Smooth muscle cell (in vitro differentiated cells): ENCODE measurements around the gene CFAP73. TPM values are rescaled to one million over a fixed set of nuclear protein-coding genes. Genes with fewer than 3 reads are reported as not detected.

ENCODE experiments used
- DNase-seq: peaks from one replicate; lab custom pipeline; 2025; ENCODE audit not compliant: unreplicated experiment; lab: John Stamatoyannopoulos, UW
- H2AFZ ChIP-seq: fragments of 200-600 bp; sonication (generic); 2 replicates; pipeline ENCODE4 v1.6.0; 2016; ENCODE audit warnings: antibody characterized with exemption, low read depth, mild to moderate bottlenecking
- H3F3A ChIP-seq: fragments of 200-600 bp; sonication (generic); 2 replicates; pipeline ENCODE4 v1.6.0; 2017; ENCODE audit warnings: antibody characterized with exemption, low read depth
- H3K27ac ChIP-seq: fragments of 200-600 bp; sonication (generic); 2 replicates; pipeline ENCODE4 v1.5.1; 2016; ENCODE audit warnings: low read depth, mild to moderate bottlenecking
- H3K27me3 ChIP-seq: fragments of 200-600 bp; sonication (generic); 2 replicates; pipeline ENCODE4 v1.6.1; 2016; ENCODE audit warnings: low read depth, mild to moderate bottlenecking
- H3K36me3 ChIP-seq: fragments of 200-600 bp; sonication (generic); 2 replicates; pipeline ENCODE4 v1.5.1; 2016; ENCODE audit warnings: low read depth
- H3K4me1 ChIP-seq: fragments of 200-600 bp; sonication (generic); 2 replicates; pipeline ENCODE4 v1.5.1; 2016; ENCODE audit warnings: low read depth
- H3K4me2 ChIP-seq: fragments of 200-600 bp; sonication (generic); 2 replicates; pipeline ENCODE4 v1.6.0; 2016; ENCODE audit warnings: mild to moderate bottlenecking
- H3K4me3 ChIP-seq: fragments of 200-600 bp; sonication (generic); 2 replicates; pipeline ENCODE4 v1.5.1; 2016; ENCODE audit warnings: mild to moderate bottlenecking
- H3K79me2 ChIP-seq: fragments of 200-600 bp; sonication (generic); 2 replicates; pipeline ENCODE4 v1.6.0; 2016; ENCODE audit warnings: low read depth, mild to moderate bottlenecking
- H3K9ac ChIP-seq: fragments of 200-600 bp; sonication (generic); 2 replicates; pipeline ENCODE4 v1.6.0; 2016; ENCODE audit warnings: low read depth
- H3K9me3 ChIP-seq: fragments of 200-600 bp; sonication (generic); replicated peaks from 2 replicates; pipeline ENCODE4 v1.5.1; 2016; ENCODE audit warnings: low read depth
- H4K20me1 ChIP-seq: fragments of 200-600 bp; sonication (generic); 2 replicates; pipeline ENCODE4 v1.6.0; 2016; ENCODE audit warnings: low read depth
- CTCF ChIP-seq: fragments of 200-600 bp; sonication (generic); IDR thresholded peaks from 2 replicates; pipeline ENCODE4 v1.5.1; 2017; ENCODE audit warnings: borderline replicate concordance, mild to moderate bottlenecking, antibody characterized with exemption; ENCODE audit not compliant: insufficient read depth, poor library complexity, severe bottlenecking
- WGBS: methylation state at CpG from one replicate; pipeline ENCODE4 v1.1.7; 2016; ENCODE audit warnings: low lambda C conversion rate; 5-methylcytosine and 5-hydroxymethylcytosine counted together
- polyA plus RNA-seq: library from polyadenylated mRNA; unstranded; fragments of >200 nt; fragmentation: Nextera tagmentation; extraction: Ambion mirVana; gene quantifications from 2 replicates; pipeline ENCODE4 v1.2.1, GENCODE V29; 2016
- total RNA-seq: library from RNA; depleted of rRNA; stranded (reverse); fragments of >200 nt; gene quantifications from 2 replicates; pipeline ENCODE4 v1.2.3, GENCODE V29; 2014

CFAP73 gene
- total and polyA plus RNA-seq, 2 experiments from 2014 or later = not detected

GRCh38 chr12:113103756-113104450 lies 45.6 kb upstream of the CFAP73 start:
- Histone ChIP-seq H3K27ac (no peak overlapping the region), H3K9ac (no peak overlapping the region), H3K4me2 (peak overlapping the region; percentile 31), H3K9me3 (no peaks in the 10 kb centered on the region), H3K36me3 (no peaks in the 10 kb centered on the region), H3K79me2 (no peaks in the 10 kb centered on the region), H3K27me3 (peaks cover 20% of the 10 kb centered on the region), H3K4me1 (no peaks in the 10 kb centered on the region), H4K20me1 (no peaks in the 10 kb centered on the region), H3F3A (no peaks in the 10 kb centered on the region), H3K4me3 (peak overlapping the region; percentile 10), H2AFZ (no peak overlapping the region)
- no peak for DNase-seq
- 10% methylated on average over 39 of the region's 43 CpGs for WGBS
- TF ChIP-seq CTCF = no peak

- Histone ChIP-seq H3K27me3 (peaks cover 20% of the 10 kb centered on the region), H3F3A (no peaks in the 10 kb centered on the region), H3K79me2 (no peaks in the 10 kb centered on the region), H3K4me1 (no peaks in the 10 kb centered on the region), H2AFZ (no peak overlapping the region), H3K9ac (no peak overlapping the region), H3K4me3 (no peak overlapping the region), H3K27ac (no peak overlapping the region), H4K20me1 (no peaks in the 10 kb centered on the region), H3K9me3 (no peaks in the 10 kb centered on the region), H3K4me2 (no peak overlapping the region), H3K36me3 (no peaks in the 10 kb centered on the region)
- TF ChIP-seq CTCF = no peak
- WGBS = 90% methylated on average over 13 of the region's 13 CpGs
- DNase-seq = no peak
Observed at GRCh38 chr12:113104953-113105510, 44.5 kb upstream of the CFAP73 start.

- no peaks in the 10 kb centered on the region for H4K20me1 ChIP-seq
Observed at GRCh38 chr12:113105606-113106271, 43.8 kb upstream of the CFAP73 start.

More at GRCh38 chr12:113105606-113106271, 43.8 kb upstream of the CFAP73 start:
- H3K27ac ChIP-seq = no peak overlapping the region
- no peak for TF ChIP-seq CTCF
- H3K36me3 ChIP-seq = no peaks in the 10 kb centered on the region
- no peaks in the 10 kb centered on the region for H3F3A ChIP-seq
- no peak overlapping the region for H3K4me3 ChIP-seq
- DNase-seq = no peak
- H3K79me2 ChIP-seq = no peaks in the 10 kb centered on the region
- no peak overlapping the region for H2AFZ ChIP-seq
- WGBS = 91% methylated on average over 15 of the region's 15 CpGs
- no peaks in the 10 kb centered on the region for H3K9me3 ChIP-seq
- no peaks in the 10 kb centered on the region for H3K4me1 ChIP-seq
- H3K27me3 ChIP-seq = peaks cover 20% of the 10 kb centered on the region
- no peak overlapping the region for H3K9ac ChIP-seq
- H3K4me2 ChIP-seq = no peak overlapping the region
